Trophoblast cell (in vitro differentiated cells and primary cell): Measurements from ENCODE around the gene TTLL12.

Experiments
- DNase-seq, 2 donors: peaks; one replicate each; pipeline ENCODE4 v3.0.0-alpha.2; 2016
- H2AFZ ChIP-seq: 2 replicates; pipeline ENCODE4 v1.6.1; 2013; ENCODE audit warnings: low read length, moderate library complexity, mild to moderate bottlenecking; ENCODE audit not compliant: insufficient read depth, poor library complexity
- H2AK5ac ChIP-seq: 2 replicates; pipeline ENCODE4 v1.6.1; 2013; ENCODE audit warnings: mild to moderate bottlenecking, low read length
- H2BK120ac ChIP-seq: 2 replicates; pipeline ENCODE4 v1.6.1; 2013; ENCODE audit warnings: low read length, mild to moderate bottlenecking, moderate library complexity; ENCODE audit not compliant: insufficient read depth, poor library complexity
- H2BK12ac ChIP-seq: 2 replicates; pipeline ENCODE4 v1.6.1; 2013; ENCODE audit warnings: mild to moderate bottlenecking, low read length, moderate library complexity
- H2BK5ac ChIP-seq: 2 replicates; pipeline ENCODE4 v1.6.1; 2013; ENCODE audit warnings: low read length, low read depth, moderate library complexity, mild to moderate bottlenecking; ENCODE audit not compliant: poor library complexity
- H3K14ac ChIP-seq: 2 replicates; pipeline ENCODE4 v1.6.1; 2013; ENCODE audit warnings: mild to moderate bottlenecking, low read length
- H3K18ac ChIP-seq: 2 replicates; pipeline ENCODE4 v1.6.1; 2013; ENCODE audit warnings: mild to moderate bottlenecking, low read length
- H3K23ac ChIP-seq: 2 replicates; pipeline ENCODE4 v1.6.1; 2013; ENCODE audit warnings: low read length
- H3K27ac ChIP-seq: 2 replicates; pipeline ENCODE4 v1.5.1; 2013; ENCODE audit warnings: low read depth, mild to moderate bottlenecking, inconsistent platforms, low read length, moderate library complexity
- H3K27me3 ChIP-seq: 2 replicates; pipeline ENCODE4 v1.6.1; 2013; ENCODE audit warnings: inconsistent platforms, mild to moderate bottlenecking, low read length, moderate library complexity; ENCODE audit not compliant: insufficient read depth
- H3K36me3 ChIP-seq, 2 experiments: 1 replicate in 1 of 2; 2 replicates in 1 of 2; pipeline ENCODE4 v1.6.1; 2013; ENCODE audit warnings: low read length in 2 of 2, mild to moderate bottlenecking in 2 of 2, moderate library complexity in 1 of 2; ENCODE audit not compliant: insufficient read depth in 2 of 2, control insufficient read depth in 1 of 2
- H3K4ac ChIP-seq: 2 replicates; pipeline ENCODE4 v1.6.1; 2013; ENCODE audit warnings: low read depth, mild to moderate bottlenecking, low read length, moderate library complexity
- H3K4me1 ChIP-seq, 2 experiments: 1 replicate in 1 of 2; 2 replicates in 1 of 2; pipeline ENCODE4 v1.6.1; 2013; ENCODE audit warnings: low read length in 2 of 2, mild to moderate bottlenecking in 2 of 2, moderate library complexity in 1 of 2; ENCODE audit not compliant: insufficient read depth in 2 of 2, control insufficient read depth in 1 of 2
- H3K4me2 ChIP-seq: 2 replicates; pipeline ENCODE4 v1.6.1; 2013; ENCODE audit warnings: inconsistent platforms, mild to moderate bottlenecking, low read length, moderate library complexity
- H3K4me3 ChIP-seq: 2 replicates; pipeline ENCODE4 v1.5.1; 2013; ENCODE audit warnings: mild to moderate bottlenecking, low read depth, low read length, inconsistent platforms
- H3K79me1 ChIP-seq: one replicate; pipeline ENCODE4 v1.6.1; 2013; ENCODE audit warnings: low read length
- H3K79me2 ChIP-seq: 2 replicates; pipeline ENCODE4 v1.6.1; 2013; ENCODE audit warnings: low read length, mild to moderate bottlenecking; ENCODE audit not compliant: control insufficient read depth, insufficient read depth, poor library complexity
- H3K9ac ChIP-seq: 2 replicates; pipeline ENCODE4 v1.6.1; 2013; ENCODE audit warnings: mild to moderate bottlenecking, low read length
- H3K9me3 ChIP-seq: 2 replicates; pipeline ENCODE4 v1.6.1; 2013; ENCODE audit warnings: low read depth, mild to moderate bottlenecking, control low read depth, inconsistent platforms, low read length; ENCODE audit not compliant: insufficient read depth
- H4K12ac ChIP-seq: 2 replicates; pipeline ENCODE4 v1.6.1; 2013; ENCODE audit warnings: low read depth, mild to moderate bottlenecking, low read length, moderate library complexity
- H4K8ac ChIP-seq: 2 replicates; pipeline ENCODE4 v1.6.1; 2013; ENCODE audit warnings: low read depth, mild to moderate bottlenecking, low read length, moderate library complexity
- H4K91ac ChIP-seq: one replicate; pipeline ENCODE4 v1.6.1; 2013; ENCODE audit warnings: low read depth, mild to moderate bottlenecking, low read length, moderate library complexity
- WGBS: extraction: QIAGEN DNeasy Blood & Tissue Kit; methylation state at CpG from one replicate; pipeline ENCODE4 v1.1.7; 2013; ENCODE audit warnings: missing lambda C conversion rate; ENCODE audit not compliant: insufficient read length, insufficient coverage; ENCODE audit errors: extremely low coverage; 5-methylcytosine and 5-hydroxymethylcytosine counted together

TTLL12 gene

GRCh38 chr22:43167001-43167589 is 19.8 kb downstream of the TTLL12 start:
- Histone ChIP-seq H3K4me1 (peaks cover 10 to 12% of the 10 kb centered on the region in 2 experiments), H2BK12ac (no peak overlapping the region), H3K9me3 (peaks cover 1% of the 10 kb centered on the region), H3K27ac (no peak overlapping the region), H3K27me3 (no peaks in the 10 kb centered on the region), H3K4me3 (no peak overlapping the region), H3K14ac (no peak overlapping the region), H3K79me2 (no peaks in the 10 kb centered on the region), H4K8ac (no peak overlapping the region), H2AK5ac (no peak overlapping the region), H3K79me1 (peaks cover 4% of the 10 kb centered on the region), H3K18ac (no peak overlapping the region), H3K9ac (no peak overlapping the region), H3K36me3 (peaks cover 23 to 35% of the 10 kb centered on the region in 2 experiments), H3K23ac (no peak overlapping the region), H3K4me2 (no peak overlapping the region), H2BK120ac (no peak overlapping the region), H2BK5ac (no peak overlapping the region), H4K91ac (no peak overlapping the region), H2AFZ (no peak overlapping the region), H4K12ac (no peak overlapping the region), H3K4ac (no peak overlapping the region)
- no peak for DNase-seq
- WGBS = no CpG with 5 or more reads among the region's 19 CpGs

- Histone ChIP-seq H3K18ac (no peak overlapping the region), H4K12ac (no peak overlapping the region), H4K8ac (no peak overlapping the region), H3K79me2 (no peaks in the 10 kb centered on the region), H3K27ac (no peak overlapping the region), H2BK5ac (no peak overlapping the region), H3K4ac (no peak overlapping the region), H3K27me3 (no peaks in the 10 kb centered on the region), H2BK12ac (no peak overlapping the region), H3K23ac (no peak overlapping the region), H3K9ac (no peak overlapping the region), H3K4me3 (peak overlapping the region; percentile 31), H3K4me2 (no peak overlapping the region), H3K36me3 (peaks cover 15 to 27% of the 10 kb centered on the region in 2 experiments), H3K9me3 (peaks cover 1% of the 10 kb centered on the region), H3K14ac (no peak overlapping the region), H2BK120ac (no peak overlapping the region), H3K79me1 (peaks cover 4% of the 10 kb centered on the region), H4K91ac (no peak overlapping the region), H3K4me1 (peaks cover 10 to 12% of the 10 kb centered on the region in 2 experiments), H2AFZ (no peak overlapping the region), H2AK5ac (no peak overlapping the region)
- DNase-seq = no peak
- no CpG with 5 or more reads among the region's 23 CpGs for WGBS
Measured at GRCh38 chr22:43166132-43166930, 20.6 kb downstream of the TTLL12 start.

GRCh38 chr22:43164636-43165035 is 22.3 kb downstream of the TTLL12 start:
- Histone ChIP-seq H3K4me1 (peaks cover 10 to 12% of the 10 kb centered on the region in 2 experiments), H3K18ac (no peak overlapping the region), H2AFZ (no peak overlapping the region), H3K9me3 (peaks cover 1% of the 10 kb centered on the region), H3K9ac (no peak overlapping the region), H3K79me2 (no peaks in the 10 kb centered on the region), H3K79me1 (peaks cover 4% of the 10 kb centered on the region), H3K4me2 (no peak overlapping the region), H2BK12ac (no peak overlapping the region), H4K8ac (no peak overlapping the region), H2BK120ac (no peak overlapping the region), H4K12ac (no peak overlapping the region), H4K91ac (no peak overlapping the region), H3K23ac (no peak overlapping the region), H2AK5ac (no peak overlapping the region), H3K14ac (no peak overlapping the region), H3K4me3 (no peak overlapping the region), H3K27me3 (no peaks in the 10 kb centered on the region), H3K4ac (no peak overlapping the region), H3K27ac (no peak overlapping the region), H3K36me3 (peaks cover 7 to 14% of the 10 kb centered on the region in 2 experiments), H2BK5ac (no peak overlapping the region)
- no CpG with 5 or more reads among the region's 16 CpGs for WGBS
- DNase-seq = peak in 1 of 2 donors; percentile 22

- H2AK5ac ChIP-seq = no peak overlapping the region
- no peak overlapping the region for H4K12ac ChIP-seq
- no peak overlapping the region for H3K4ac ChIP-seq
- no peak overlapping the region for H3K27ac ChIP-seq
- peaks cover 1% of the 10 kb centered on the region for H3K9me3 ChIP-seq
- H2BK12ac ChIP-seq = no peak overlapping the region
- H3K79me1 ChIP-seq = no peaks in the 10 kb centered on the region
- H3K4me1 ChIP-seq = peaks cover 3 to 6% of the 10 kb centered on the region in 2 experiments
- no peak overlapping the region for H2AFZ ChIP-seq
- no peak overlapping the region for H3K18ac ChIP-seq
- no peak overlapping the region for H3K23ac ChIP-seq
- H3K9ac ChIP-seq = no peak overlapping the region
- peaks cover 7 to 13% of the 10 kb centered on the region in 2 experiments for H3K36me3 ChIP-seq
- no peak overlapping the region for H3K4me2 ChIP-seq
- no peaks in the 10 kb centered on the region for H3K79me2 ChIP-seq
- DNase-seq = no peak
- H3K14ac ChIP-seq = no peak overlapping the region
- WGBS = no CpG with 5 or more reads among the region's 18 CpGs
- no peak overlapping the region for H4K8ac ChIP-seq
- no peak overlapping the region for H2BK5ac ChIP-seq
- H4K91ac ChIP-seq = no peak overlapping the region
- no peak overlapping the region for H2BK120ac ChIP-seq
- H3K27me3 ChIP-seq = no peaks in the 10 kb centered on the region
- H3K4me3 ChIP-seq = no peak overlapping the region
Measured at GRCh38 chr22:43163241-43163795, 23.6 kb downstream of the TTLL12 start.
